Astrocyte (in vitro differentiated cells and primary cell): ENCODE measurements around the gene DHRS12. TPM values are rescaled to one million over a fixed set of nuclear protein-coding genes. Genes with fewer than 3 reads are reported as not detected.

ENCODE experiments used
- DNase-seq: peaks from one replicate; pipeline ENCODE4 v3.0.0-alpha.2; 2010; ENCODE audit warnings: low read depth
- FAIRE-seq: peaks from 2 replicates; lab custom pipeline; 2011; peaks lifted over from hg19 to GRCh38; lab: Jason Lieb, UNC
- H2AFZ ChIP-seq: 2 replicates; pipeline ENCODE4 v1.6.0; 2012; ENCODE audit warnings: low read depth, low read length, inconsistent platforms
- H3K27ac ChIP-seq: 2 replicates; pipeline ENCODE4 v1.5.1; 2011; ENCODE audit warnings: low read depth, low read length, inconsistent platforms
- H3K27me3 ChIP-seq: 2 replicates; pipeline ENCODE4 v1.6.0; 2011; ENCODE audit warnings: low read length, inconsistent platforms; ENCODE audit not compliant: insufficient read depth
- H3K36me3 ChIP-seq: 2 replicates; pipeline ENCODE4 v1.5.1; 2011; ENCODE audit warnings: low read length, inconsistent platforms; ENCODE audit not compliant: insufficient read depth
- H3K4me1 ChIP-seq: 2 replicates; pipeline ENCODE4 v1.5.1; 2011; ENCODE audit warnings: low read length, inconsistent platforms; ENCODE audit not compliant: insufficient read depth
- H3K4me2 ChIP-seq: 2 replicates; pipeline ENCODE4 v1.6.0; 2012; ENCODE audit warnings: low read length, inconsistent platforms
- H3K4me3 ChIP-seq: 2 replicates; pipeline ENCODE4 v1.5.1; 2011; ENCODE audit warnings: low read depth, mild to moderate bottlenecking, low read length, inconsistent platforms; ENCODE audit not compliant: insufficient read depth
- H3K79me2 ChIP-seq: 2 replicates; pipeline ENCODE4 v1.6.0; 2012; ENCODE audit warnings: mild to moderate bottlenecking, low read length, inconsistent platforms; ENCODE audit not compliant: insufficient read depth
- H3K9ac ChIP-seq: 2 replicates; pipeline ENCODE4 v1.6.0; 2012; ENCODE audit warnings: mild to moderate bottlenecking, low read length, inconsistent platforms
- H3K9me3 ChIP-seq: 2 replicates; pipeline ENCODE4 v1.5.1; 2012; ENCODE audit warnings: low read depth, mild to moderate bottlenecking, low read length, inconsistent platforms; ENCODE audit not compliant: insufficient read depth
- H4K20me1 ChIP-seq: 2 replicates; pipeline ENCODE4 v1.6.0; 2012; ENCODE audit warnings: low read length, inconsistent platforms; ENCODE audit not compliant: insufficient read depth
- H3K27ac Mint-ChIP-seq: one replicate; pipeline ENCODE4 v1.8.0; 2021; ENCODE audit warnings: mild to moderate bottlenecking, mixed read lengths; ENCODE audit not compliant: unreplicated experiment
- H3K27me3 Mint-ChIP-seq: one replicate; pipeline ENCODE4 v1.8.0; 2021; ENCODE audit warnings: low read depth, mixed read lengths; ENCODE audit not compliant: unreplicated experiment
- H3K36me3 Mint-ChIP-seq: one replicate; pipeline ENCODE4 v1.8.0; 2021; ENCODE audit warnings: low read depth, mixed read lengths; ENCODE audit not compliant: unreplicated experiment
- H3K4me1 Mint-ChIP-seq: one replicate; pipeline ENCODE4 v1.8.0; 2021; ENCODE audit warnings: low read depth, mixed read lengths; ENCODE audit not compliant: unreplicated experiment
- H3K4me3 Mint-ChIP-seq: one replicate; pipeline ENCODE4 v1.8.0; 2021; ENCODE audit warnings: mild to moderate bottlenecking, moderate library complexity, mixed read lengths; ENCODE audit not compliant: unreplicated experiment
- H3K9me3 Mint-ChIP-seq: one replicate; pipeline ENCODE4 v1.8.0; 2021; ENCODE audit warnings: mild to moderate bottlenecking, mixed read lengths; ENCODE audit not compliant: unreplicated experiment
- CTCF ChIP-seq: IDR thresholded peaks from 2 replicates; pipeline ENCODE4 v1.5.1; 2011; ENCODE audit warnings: low read depth, mild to moderate bottlenecking, inconsistent platforms, low read length, moderate library complexity; ENCODE audit not compliant: insufficient read depth
- EZH2 ChIP-seq: IDR thresholded peaks from 2 replicates; pipeline ENCODE4 v1.6.1; 2012; ENCODE audit warnings: mild to moderate bottlenecking, low read length, inconsistent platforms; ENCODE audit not compliant: insufficient read depth
- total RNA-seq: library from RNA; stranded (reverse); gene quantifications from 2 replicates; pipeline ENCODE4 v1.2.1, GENCODE V29; 2021

The DHRS12 gene
- total RNA-seq, 1 donor from 2014 or later: 4.9 TPM

GRCh38 chr13:51739027-51739764, 64.8 kb downstream of the DHRS12 start:
- H3K9me3 Mint-ChIP-seq: no peaks in the 10 kb centered on the region
- Histone ChIP-seq H3K4me1 (peaks cover 11% of the 10 kb centered on the region), H3K36me3 (peaks cover 11% of the 10 kb centered on the region), H4K20me1 (no peaks in the 10 kb centered on the region), H3K4me3 (no peak overlapping the region), H2AFZ (no peak overlapping the region), H3K27ac (no peak overlapping the region), H3K9me3 (no peaks in the 10 kb centered on the region), H3K9ac (no peak overlapping the region), H3K79me2 (no peaks in the 10 kb centered on the region), H3K27me3 (no peaks in the 10 kb centered on the region), H3K4me2 (no peak overlapping the region)
- no peak overlapping the region for H3K4me3 Mint-ChIP-seq
- H3K36me3 Mint-ChIP-seq: peaks cover 24% of the 10 kb centered on the region
- H3K27ac Mint-ChIP-seq: no peak overlapping the region
- H3K4me1 Mint-ChIP-seq: peaks cover 22% of the 10 kb centered on the region
- FAIRE-seq (no peak), DNase-seq (no peak)
- TF ChIP-seq EZH2 (no peak), CTCF (no peak)
- no peaks in the 10 kb centered on the region for H3K27me3 Mint-ChIP-seq

- H3K9ac ChIP-seq: no peak overlapping the region
- H3K9me3 ChIP-seq: no peaks in the 10 kb centered on the region
- no peak overlapping the region for H3K4me2 ChIP-seq
- peaks cover 28% of the 10 kb centered on the region for H3K4me1 Mint-ChIP-seq
- FAIRE-seq (no peak), DNase-seq (no peak)
- H3K9me3 Mint-ChIP-seq: no peaks in the 10 kb centered on the region
- H3K27ac ChIP-seq: no peak overlapping the region
- no peaks in the 10 kb centered on the region for H3K27me3 ChIP-seq
- no peak overlapping the region for H3K4me3 Mint-ChIP-seq
- no peak overlapping the region for H2AFZ ChIP-seq
- H3K36me3 Mint-ChIP-seq: peaks cover 21% of the 10 kb centered on the region
- H3K27ac Mint-ChIP-seq: no peak overlapping the region
- H3K36me3 ChIP-seq: peaks cover 11% of the 10 kb centered on the region
- TF ChIP-seq CTCF: no peak
- TF ChIP-seq EZH2: no peak
- H4K20me1 ChIP-seq: no peaks in the 10 kb centered on the region
- no peaks in the 10 kb centered on the region for H3K79me2 ChIP-seq
- peaks cover 18% of the 10 kb centered on the region for H3K4me1 ChIP-seq
- no peak overlapping the region for H3K4me3 ChIP-seq
- H3K27me3 Mint-ChIP-seq: no peaks in the 10 kb centered on the region
Measured at GRCh38 chr13:51738226-51738905, 65.6 kb downstream of the DHRS12 start.

GRCh38 chr13:51737609-51738008, 66.4 kb downstream of the DHRS12 start:
- Histone ChIP-seq H3K27me3 (no peaks in the 10 kb centered on the region), H3K9me3 (no peaks in the 10 kb centered on the region), H3K4me1 (peaks cover 19% of the 10 kb centered on the region), H3K9ac (no peak overlapping the region), H3K36me3 (peaks cover 11% of the 10 kb centered on the region), H2AFZ (no peak overlapping the region), H3K4me3 (no peak overlapping the region), H3K4me2 (no peak overlapping the region), H3K27ac (no peak overlapping the region), H4K20me1 (no peaks in the 10 kb centered on the region), H3K79me2 (no peaks in the 10 kb centered on the region)
- DNase-seq (no peak), FAIRE-seq (no peak)
- TF ChIP-seq CTCF (no peak), EZH2 (no peak)
- Mint-ChIP-seq H3K4me1 (peaks cover 33% of the 10 kb centered on the region), H3K36me3 (peaks cover 16% of the 10 kb centered on the region), H3K27ac (no peak overlapping the region), H3K9me3 (no peaks in the 10 kb centered on the region), H3K27me3 (no peaks in the 10 kb centered on the region), H3K4me3 (no peak overlapping the region)
